ENCODE data around the gene TACO1.

DNA sequence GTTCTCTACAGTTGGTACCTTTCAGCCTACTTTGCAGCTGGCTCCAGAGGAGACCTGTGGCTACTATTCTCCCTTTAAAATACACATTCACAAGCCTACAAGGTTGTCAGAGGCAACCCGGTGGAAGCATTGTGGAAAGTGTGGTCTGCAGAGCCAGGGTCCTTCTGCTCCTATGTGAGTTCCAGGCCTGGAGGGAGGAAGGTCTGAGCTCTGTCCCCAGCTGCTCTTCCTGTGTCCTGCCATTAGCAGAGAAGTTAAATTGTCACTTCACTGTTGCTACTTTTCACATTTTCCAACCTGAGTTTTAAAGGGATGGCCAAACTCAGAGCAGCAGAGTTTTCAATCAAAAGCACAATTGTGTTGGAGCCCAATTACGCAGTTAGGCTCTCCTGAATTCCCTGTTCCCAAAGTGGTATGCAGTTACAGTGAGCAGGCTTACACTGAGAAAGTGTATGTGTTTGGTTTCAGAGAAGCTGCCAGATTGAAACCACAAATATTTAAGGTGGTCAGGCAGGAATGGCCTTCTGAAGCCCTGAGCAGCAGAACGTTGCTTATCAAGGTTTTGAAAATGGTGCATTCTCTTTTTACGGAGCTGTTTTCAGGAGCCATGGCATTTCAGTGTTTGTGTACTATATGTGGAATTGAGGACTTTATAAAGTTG lies 46.5 kb downstream of the TACO1 start:
- TF ChIP-seq ZNF341 (tag by site-specific recombination; IDR thresholded peaks at IDR 0.05; ENCODE audit: low read depth), result no peak
- TF ChIP-seq SETDB1 (IDR thresholded peaks at IDR 0.05; ENCODE audit: insufficient read length, low read length), result no peak
- no peak for TF ChIP-seq ZNF146 (tag by site-specific recombination; IDR thresholded peaks at IDR 0.05)
- no peak for TF ChIP-seq GLIS1 (tag by site-specific recombination; IDR thresholded peaks at IDR 0.05)
- no peak for TF ChIP-seq ZBTB21 (tag by site-specific recombination; IDR thresholded peaks at IDR 0.05)
- TF ChIP-seq ZBTB44 (tag by site-specific recombination; IDR thresholded peaks at IDR 0.05), result no peak
